Urothelium cell line (cell line): Measurements from ENCODE around the gene BMF.
"Not testable (repeated sequence)": the region's sequence is repeated elsewhere in the genome, so short reads cannot be mapped to it uniquely, and the experiment has no call there.

Experiments used
- DNase-seq: peaks from one replicate; pipeline ENCODE4 v3.0.0; 2011; ENCODE audit warnings: low spot score, mixed read lengths
- FAIRE-seq: peaks from 2 replicates; lab custom pipeline; 2011; peaks lifted over from hg19 to GRCh38; lab: Jason Lieb, UNC

The BMF gene

GRCh38 chr15:40108855-40109735 is at the start of gene BMF:
Gene BMF, minus strand, starts transcription at chr15:40108879. Its CDS starts 2,793 bp downstream, at chr15:40106086.
- peak; percentile 30 for FAIRE-seq
- DNase-seq: peak; percentile 95

- no peak for DNase-seq
- no peak for FAIRE-seq
Observed at GRCh38 chr15:40157778-40158447, 49.2 kb upstream of the BMF start.

GRCh38 chr15:40155270-40155910 is 46.7 kb upstream of the BMF start:
- DNase-seq (no peak), FAIRE-seq (no peak)

GRCh38 chr15:40154821-40155220 is 46.1 kb upstream of the BMF start:
- DNase-seq, FAIRE-seq: not testable (repeated sequence)

GRCh38 chr15:40151991-40152390 is 43.3 kb upstream of the BMF start:
- DNase-seq (no peak), FAIRE-seq (no peak)

GRCh38 chr15:40151499-40151898 is 42.8 kb upstream of the BMF start:
- FAIRE-seq (no peak), DNase-seq (no peak)

GRCh38 chr15:40150163-40150925 is 41.7 kb upstream of the BMF start:
- peak; percentile 87 for DNase-seq
- peak; percentile 81 for FAIRE-seq

- FAIRE-seq: no peak
- DNase-seq: no peak
Observed at GRCh38 chr15:40149339-40149738, 40.7 kb upstream of the BMF start.

GRCh38 chr15:40146037-40146436 is 37.4 kb upstream of the BMF start:
- FAIRE-seq (no peak), DNase-seq (peak; percentile 68)

GRCh38 chr15:40142428-40142827 is 33.7 kb upstream of the BMF start:
- DNase-seq (no peak), FAIRE-seq (no peak)

- DNase-seq, FAIRE-seq: not testable (repeated sequence)
Observed at GRCh38 chr15:40138201-40138570, 29.5 kb upstream of the BMF start.

GRCh38 chr15:40137303-40138200 is 28.9 kb upstream of the BMF start:
- no peak for FAIRE-seq
- DNase-seq: no peak

GRCh38 chr15:40136470-40137302 is 28.0 kb upstream of the BMF start:
- DNase-seq: no peak
- FAIRE-seq: no peak

GRCh38 chr15:40135846-40136450 is 27.3 kb upstream of the BMF start:
- DNase-seq: not testable (repeated sequence)
- FAIRE-seq: peak; percentile 59

GRCh38 chr15:40134885-40135284 is 26.2 kb upstream of the BMF start:
- FAIRE-seq (no peak), DNase-seq (no peak)

- no peak for DNase-seq
- no peak for FAIRE-seq
Observed at GRCh38 chr15:40133544-40133943, 24.9 kb upstream of the BMF start.

GRCh38 chr15:40130799-40131502 is 22.3 kb upstream of the BMF start:
- FAIRE-seq (no peak), DNase-seq (no peak)

GRCh38 chr15:40130118-40130517 is 21.4 kb upstream of the BMF start:
- DNase-seq: no peak
- FAIRE-seq: peak; percentile 65
